Urothelium cell line (cell line): ENCODE measurements around the gene UBE2V1.
"Not testable (repeated sequence)": the region's sequence is repeated elsewhere in the genome, so short reads cannot be mapped to it uniquely, and the experiment has no call there.

Source experiments
- DNase-seq: peaks from one replicate; pipeline ENCODE4 v3.0.0; 2011; ENCODE audit warnings: low spot score, mixed read lengths
- FAIRE-seq: peaks from 2 replicates; lab custom pipeline; 2011; peaks lifted over from hg19 to GRCh38; lab: Jason Lieb, UNC

Gene UBE2V1

DNA sequence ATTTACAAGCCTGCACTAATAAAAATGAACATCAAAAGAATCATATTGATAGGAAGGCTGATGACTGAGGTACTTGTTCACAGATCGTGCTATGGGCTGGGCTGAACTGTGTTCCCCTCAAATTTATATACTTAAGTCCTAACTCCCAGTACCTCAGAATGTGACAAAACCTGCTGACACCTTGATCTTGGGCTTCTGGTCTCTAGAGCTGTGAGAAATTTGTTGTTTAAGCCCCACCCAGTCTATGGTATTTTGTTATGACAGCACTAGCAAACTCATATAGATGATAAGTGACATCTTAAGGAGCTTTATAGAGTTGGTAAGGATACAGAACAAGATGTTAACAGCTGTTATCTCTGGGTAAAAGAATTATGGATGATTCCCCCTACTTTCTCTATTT, 13.8 kb downstream of the UBE2V1 start:
- DNase-seq, result no peak
- FAIRE-seq, result no peak

DNA sequence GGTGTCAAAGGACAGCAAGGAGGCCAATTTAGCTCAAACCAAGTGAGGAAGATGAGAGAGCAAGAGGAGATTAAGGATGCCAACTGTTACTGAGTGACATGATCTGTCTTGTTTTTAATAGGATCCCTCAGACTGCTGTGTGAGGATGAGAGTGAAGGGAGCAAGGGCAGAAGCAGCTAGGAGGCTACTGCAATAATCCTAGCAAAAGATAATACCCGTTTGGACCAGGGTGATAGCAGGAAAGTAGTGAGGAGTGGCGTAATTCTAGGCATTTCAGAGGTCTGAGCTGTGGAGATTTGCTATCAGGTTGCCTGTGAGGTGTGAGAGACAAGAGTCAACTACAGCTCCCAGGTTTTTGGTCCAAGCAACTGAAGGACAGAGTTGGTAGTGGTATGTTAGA, 14.7 kb downstream of the UBE2V1 start:
- DNase-seq, result no peak
- FAIRE-seq, result no peak

DNA sequence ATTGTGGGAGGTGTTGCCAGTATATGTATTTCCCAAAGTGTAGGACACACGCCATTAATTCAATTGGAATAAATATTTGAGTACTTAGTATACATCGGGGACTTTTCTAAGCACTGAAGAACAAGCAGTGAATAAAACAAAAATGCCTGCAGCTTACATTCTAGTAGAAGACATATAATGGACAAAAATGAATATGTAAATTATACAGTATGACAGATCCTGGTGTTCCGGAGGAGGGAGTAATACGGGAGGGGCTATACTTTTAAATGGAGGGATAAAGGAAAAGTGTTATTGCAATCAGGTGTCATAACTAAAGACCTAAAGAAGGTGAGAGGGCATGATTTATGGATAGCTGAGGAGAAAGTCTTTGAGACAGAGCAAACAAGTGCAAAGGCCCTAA, 15.1 kb downstream of the UBE2V1 start:
- no peak for DNase-seq
- no peak for FAIRE-seq

DNA sequence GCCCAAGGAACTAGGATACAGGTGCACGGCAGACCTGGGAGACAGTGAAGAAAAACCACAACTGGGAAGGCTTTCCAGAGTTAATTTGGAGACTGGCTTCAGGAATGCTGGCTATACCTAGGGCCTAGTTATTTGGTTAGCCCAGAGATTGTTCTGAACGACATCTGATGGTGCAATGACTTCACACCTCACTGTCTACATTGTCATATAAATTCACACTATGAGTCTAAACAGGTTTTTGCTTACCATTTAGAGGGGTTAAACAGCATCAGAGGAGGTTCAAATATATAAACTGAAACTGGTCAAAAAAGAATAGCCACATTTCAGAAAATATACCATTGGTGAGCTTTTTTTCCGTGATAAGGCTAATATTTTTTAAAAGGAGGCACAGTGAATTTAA, 16.7 kb downstream of the UBE2V1 start:
- no peak for DNase-seq

DNA sequence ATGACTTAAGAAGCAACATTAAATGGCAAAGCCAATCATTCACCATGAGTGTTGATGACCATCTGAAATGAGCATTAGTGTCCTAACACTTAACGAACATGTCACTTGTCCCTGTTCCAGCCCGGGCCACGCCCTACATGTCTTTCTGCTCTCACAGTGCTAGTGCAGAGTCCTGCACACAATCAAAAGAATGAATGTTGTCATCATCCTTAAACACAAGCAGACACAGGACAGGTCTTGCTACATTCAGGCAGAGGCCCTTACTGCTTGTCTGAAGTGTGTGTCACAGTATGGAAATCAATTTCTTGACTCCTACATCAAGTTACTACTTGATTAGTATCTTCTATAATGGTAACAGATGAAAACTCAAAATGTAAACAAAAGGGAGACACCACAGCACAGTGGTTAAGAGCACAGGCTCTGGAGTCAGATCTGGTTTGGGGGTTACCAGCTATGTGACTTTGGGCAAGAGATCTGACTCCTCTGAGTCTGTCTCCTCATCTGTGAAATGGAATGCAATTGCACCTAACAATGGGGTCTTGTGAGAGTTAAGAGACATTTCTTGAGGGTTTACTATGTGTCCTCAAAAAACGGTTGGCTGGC, 17.4 kb downstream of the UBE2V1 start:
- DNase-seq (no peak), FAIRE-seq (no peak)

More for the DNA sequence above, 16.7 kb downstream of the UBE2V1 start:
- no peak for FAIRE-seq

DNA sequence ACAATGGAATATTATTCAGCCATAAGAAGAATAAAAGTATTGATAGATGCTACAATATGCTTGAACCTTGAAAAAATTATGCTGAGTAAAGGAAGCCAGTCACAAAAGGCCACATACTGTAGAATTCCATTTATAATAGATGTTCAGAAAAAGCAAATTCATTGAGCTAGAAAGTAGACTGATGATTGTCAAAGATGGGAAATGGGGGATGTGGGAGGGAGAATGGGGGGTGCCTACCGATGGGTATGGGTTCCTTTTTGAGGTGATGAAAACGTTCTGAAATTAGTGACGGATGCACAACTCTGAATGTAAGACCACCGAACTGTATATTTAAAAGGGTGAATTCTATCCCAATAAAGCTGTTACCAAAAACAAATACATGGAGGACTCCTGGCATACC, 18.4 kb downstream of the UBE2V1 start:
- DNase-seq (no peak), FAIRE-seq (no peak)

DNA sequence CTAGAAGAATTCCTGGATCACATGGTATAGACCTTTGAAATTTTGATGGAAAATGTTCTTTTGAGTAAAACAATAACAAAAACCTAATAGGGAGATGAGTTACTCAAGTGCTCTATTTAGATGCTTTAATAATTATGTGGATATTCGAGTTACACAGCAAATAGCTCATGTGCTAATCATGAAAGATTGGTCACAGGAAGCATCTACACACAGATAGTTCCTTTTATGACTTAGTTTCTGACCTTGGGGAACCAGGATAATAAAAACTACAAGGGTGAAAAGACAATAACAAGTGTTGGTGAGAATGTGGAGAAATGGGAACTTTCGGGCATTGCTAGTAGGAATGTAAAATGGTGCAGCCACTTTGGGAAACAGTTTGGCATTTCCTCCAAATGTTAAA, 19.7 kb downstream of the UBE2V1 start:
- no peak for FAIRE-seq
- no peak for DNase-seq

DNA sequence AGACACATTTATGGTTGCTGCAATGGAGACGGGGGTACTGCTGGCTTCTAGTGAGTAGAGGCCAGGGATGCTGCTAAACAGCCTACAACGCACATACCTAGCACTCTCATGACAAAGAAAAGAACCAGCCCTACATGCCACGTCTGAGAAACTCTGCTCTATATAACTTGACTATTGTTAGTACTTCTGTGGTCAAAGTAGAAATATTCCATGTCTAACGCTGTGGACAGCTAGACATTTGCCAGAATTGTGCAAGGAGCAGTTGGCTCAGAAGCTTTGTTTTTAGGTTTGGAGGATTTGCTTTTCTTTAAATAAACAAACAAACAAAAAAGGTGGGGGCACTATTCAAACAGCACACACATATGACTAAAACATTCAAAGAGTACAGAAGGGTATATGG, 20.5 kb downstream of the UBE2V1 start:
- FAIRE-seq, result no peak
- DNase-seq, result no peak

DNA sequence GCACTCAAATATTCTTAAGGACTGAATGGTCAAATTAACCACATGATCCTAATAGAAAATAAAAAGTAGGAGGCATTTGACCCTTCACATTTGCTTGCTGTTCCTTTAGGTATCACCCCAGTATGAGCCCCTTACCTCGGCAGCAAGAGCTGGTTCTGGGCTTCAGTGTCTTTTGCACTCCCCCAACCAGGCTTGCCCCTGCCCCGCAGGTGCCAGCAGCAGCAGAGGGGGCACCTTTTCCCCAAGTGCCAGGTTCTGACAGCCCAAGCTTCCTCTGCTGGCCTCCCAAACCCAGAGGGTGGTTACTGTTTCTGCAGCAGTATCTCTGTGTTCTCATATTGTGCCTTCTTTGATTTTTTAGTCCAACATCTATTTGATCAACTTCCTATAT, 23.2 kb downstream of the UBE2V1 start:
- FAIRE-seq (no peak), DNase-seq (no peak)

DNA sequence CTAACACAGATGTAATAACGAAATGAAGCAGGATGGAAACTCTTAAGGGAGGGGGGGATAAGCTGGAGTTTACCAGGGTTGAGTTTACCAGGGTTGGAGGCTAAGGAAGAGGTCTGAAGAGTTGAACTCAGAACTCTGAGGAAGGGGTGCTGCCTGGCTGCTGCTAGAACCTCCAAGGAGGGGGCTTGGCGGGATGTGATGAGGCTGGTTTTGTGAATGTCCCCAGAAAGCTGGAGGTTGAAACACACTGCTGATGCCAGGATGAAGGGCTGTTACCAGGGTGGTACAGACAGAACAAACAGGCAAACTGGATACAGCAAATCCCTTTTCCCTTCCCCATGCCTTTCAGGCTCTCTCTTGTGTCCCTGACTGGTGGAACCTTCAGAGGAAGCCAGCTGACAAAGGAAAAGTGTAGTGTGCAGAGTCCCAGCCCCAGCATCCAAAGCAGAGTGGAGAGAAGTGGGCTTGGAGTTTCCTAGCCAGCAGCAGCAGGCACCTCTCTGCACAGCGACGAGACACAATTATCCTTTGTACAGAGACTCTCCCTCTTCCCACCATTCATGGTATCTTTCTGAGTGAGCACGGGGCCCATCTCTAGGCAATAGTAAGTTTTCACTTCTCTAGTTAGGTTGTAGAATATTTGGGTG, 23.7 kb downstream of the UBE2V1 start:
- no peak for FAIRE-seq

DNA sequence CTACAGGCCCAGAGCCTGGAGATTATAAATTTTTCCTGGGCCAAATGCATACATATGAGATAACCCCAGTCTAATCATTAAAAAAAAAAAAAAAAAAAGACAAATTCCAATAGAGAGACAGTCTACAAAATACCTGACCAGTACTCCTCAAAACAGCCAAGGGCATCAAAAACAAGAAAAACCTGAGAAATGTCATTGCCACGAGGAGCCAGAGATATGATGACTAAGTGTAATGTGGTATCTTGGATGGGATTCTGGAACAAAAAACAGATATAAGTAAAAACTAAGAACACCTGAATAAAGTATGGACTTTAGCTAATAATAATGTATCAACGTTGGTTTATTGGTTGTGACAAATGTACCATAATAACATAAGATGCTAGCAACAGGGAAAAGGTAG, 24.9 kb downstream of the UBE2V1 start:
- FAIRE-seq (no peak), DNase-seq (no peak)

More for the DNA sequence above, 23.7 kb downstream of the UBE2V1 start:
- no peak for DNase-seq

DNA sequence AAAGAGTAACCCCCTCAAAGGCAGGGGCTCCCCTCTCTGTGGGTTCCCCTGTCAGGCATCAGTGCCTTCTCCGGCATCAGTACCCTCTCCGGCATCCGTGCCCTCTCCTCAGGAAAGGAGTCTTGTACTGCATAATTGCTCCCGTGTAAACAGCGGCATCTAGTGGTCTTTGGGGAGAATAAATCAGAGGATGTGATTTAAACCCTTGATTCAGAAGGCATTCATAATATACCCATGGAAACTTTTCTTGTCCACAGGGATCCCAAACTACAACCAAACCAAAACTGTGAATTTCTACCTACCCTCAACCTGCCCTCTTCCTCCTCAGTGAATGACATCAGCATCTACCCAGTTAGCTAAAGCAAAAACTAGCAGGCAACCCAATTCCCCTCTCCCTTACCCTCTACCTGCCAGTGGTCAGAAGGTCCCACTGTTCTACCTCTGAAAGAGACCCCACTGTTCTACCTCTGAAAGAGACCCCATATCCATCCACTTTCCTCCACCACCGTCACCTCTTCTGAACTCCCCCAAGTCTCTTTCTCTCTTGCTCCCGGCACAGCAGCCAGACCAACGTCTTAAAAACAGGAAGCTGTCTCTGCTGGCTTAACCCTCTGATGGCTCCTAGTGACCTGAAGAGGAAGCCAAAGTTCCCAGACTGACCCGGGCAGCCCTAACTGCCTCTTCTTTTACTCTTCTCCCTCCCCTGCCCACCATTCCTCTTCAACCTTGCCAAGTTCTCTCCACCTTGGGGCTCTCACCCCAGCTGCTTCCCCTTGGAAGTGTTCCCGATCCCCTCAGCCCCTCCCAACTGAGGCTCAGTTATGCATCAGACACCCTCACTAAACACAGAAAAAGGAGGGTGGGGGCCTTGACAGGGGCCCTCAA, 27.2 kb downstream of the UBE2V1 start:
- DNase-seq (peak; percentile 82), FAIRE-seq (no peak)

DNA sequence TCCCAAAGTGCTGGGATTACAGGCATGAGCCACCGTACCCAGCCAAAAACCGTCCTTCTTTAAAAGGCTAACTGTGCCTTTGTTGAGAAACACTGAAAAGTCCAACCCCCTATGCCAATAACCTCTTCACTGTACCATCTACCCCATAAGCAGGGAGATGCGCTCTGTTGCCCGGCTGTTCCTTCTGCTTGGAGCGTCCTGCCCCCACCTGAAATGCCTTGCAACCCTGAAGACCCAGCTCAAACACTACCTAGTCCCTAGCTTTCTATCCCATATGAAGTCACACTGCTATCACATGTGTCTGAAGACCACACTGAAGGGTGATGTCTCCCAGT, 27.8 kb downstream of the UBE2V1 start:
- DNase-seq, result no peak
- FAIRE-seq, result no peak

DNA sequence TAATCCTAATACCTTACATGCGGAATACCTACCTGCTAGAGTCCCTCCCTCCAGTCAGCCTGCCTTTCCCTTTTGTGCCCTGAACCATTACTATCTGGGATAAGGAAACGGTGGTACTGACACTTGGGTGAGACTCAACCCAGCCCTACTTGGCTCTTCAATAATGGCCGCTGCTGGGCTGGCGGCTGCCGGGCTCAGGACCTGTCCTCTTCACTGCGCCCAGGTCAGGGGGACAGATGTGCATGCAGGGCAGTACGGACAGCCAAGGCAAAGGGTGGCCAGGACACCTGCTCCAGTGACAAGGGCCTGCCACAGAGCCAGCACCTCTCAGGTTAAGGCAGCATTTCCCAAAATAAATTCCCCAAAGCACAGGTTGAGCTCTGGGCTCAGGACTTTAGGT, 29.9 kb downstream of the UBE2V1 start:
- no peak for FAIRE-seq
- DNase-seq, result no peak

DNA sequence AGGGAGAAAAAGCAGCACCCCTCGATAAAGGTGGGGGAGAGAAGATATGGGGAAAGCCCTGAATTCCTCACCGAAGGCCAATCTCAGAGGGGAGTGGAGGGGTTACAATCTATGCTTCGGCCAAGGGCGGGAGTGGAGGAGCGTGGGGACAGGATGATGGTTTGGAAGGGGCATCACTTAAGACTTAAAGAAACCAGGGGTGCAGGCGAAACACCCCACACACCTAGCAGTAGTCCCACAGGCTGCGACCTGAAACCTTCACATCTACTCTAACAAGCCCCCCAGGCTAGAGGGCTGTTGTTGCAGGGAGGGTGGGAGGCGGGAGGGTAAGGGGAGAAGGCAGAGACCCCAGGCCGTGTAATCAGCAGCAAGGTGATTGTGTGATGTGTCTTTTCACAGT, 30.9 kb downstream of the UBE2V1 start:
- DNase-seq, FAIRE-seq: not testable (repeated sequence)

DNA sequence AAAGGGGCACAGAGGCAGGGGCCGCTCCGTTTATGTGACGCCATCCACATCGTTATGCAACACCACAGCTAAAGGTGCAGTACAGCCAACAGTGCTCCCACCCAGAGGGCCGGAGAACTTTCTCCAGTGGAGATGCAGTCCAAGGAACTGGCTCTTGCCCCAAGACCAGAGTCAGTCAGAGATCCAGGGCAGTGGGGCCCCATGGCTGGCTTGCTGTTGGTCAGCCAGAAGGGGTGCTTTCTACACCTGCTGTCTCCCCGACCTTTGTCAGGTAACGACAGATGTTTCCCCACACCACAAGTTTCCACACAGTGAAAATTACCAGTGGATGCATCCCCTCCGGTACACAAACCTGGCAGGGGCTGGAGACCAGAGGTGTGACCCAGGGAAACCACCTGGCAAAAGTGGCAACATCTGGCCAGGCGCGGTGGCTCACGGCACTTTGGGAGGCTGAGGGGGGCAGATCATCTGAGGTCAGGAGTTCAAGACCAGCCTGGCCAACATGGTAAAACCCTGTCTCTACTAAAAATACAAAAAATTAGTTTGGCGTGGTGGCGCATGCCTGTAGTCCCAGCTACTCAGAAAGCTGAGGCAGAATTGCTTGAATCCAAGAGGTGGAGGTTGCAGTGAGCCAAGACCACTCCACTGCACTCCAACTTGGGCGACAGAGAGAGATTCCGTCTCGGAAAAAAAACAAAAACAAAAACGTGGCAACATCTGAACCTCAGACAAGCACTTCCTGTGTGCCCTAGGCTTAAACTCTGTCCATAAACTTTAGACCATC, 34.9 kb downstream of the UBE2V1 start:
- FAIRE-seq (no peak), DNase-seq (no peak)

DNA sequence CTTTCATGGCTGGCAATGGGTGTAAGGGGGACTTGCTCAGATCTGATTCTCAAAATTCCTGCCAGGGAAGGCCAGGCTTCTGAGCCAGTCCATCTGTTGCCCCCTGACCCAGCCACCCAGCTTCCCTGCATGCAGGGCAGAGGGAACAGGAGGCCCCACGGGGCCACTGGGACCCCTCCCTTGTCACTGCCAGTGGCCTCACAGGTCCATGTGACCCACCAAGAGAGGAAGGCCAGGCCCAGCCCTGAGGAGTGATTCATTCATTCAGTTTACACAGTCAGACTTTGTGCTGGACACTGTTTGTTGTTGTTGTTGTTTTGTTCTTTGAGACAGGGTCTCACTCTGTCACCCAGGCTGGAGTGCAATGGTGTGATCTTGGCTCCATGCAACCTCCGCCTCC, 39.5 kb downstream of the UBE2V1 start:
- no peak for DNase-seq
- FAIRE-seq, result no peak

DNA sequence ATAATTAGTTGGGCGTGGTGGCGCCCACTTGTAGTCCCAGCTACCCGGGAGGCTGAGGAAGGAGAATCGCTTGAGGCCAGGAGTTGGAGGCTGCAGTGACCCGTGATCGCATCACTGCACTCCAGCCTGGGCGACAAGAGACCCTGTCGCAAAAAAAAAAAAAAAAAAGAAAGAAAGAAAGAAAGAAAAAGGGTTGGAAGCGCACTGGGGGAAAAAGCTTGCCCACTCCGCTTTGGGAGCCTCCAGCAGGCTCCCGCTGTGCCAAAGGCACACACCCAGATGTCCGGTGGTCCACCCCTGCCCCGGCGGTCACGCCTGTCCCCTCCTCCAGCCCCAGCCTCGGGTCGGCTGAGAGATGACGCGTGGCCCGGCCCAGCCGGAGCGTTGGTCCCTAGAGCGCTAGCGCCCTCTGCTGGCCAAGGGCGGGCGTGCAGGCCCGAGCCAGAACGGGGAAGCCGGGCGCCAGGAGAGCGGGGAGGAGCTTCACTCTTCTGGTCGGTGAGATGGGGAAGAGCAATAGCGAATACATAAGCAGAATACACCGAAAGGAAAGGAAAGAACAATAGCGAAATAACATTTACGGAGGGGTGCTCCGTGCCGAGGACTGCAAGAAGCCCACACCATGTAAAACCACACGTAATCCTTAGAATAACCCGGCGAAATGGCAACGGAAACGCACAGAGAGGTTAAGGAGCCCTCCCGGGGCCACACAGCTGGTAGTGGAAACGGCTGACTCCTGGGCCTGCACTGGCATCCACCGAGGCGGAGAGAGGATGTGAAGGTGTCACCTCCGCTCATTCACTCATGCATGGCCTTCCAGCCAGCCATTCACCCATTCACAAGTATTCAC, 41.7 kb downstream of the UBE2V1 start:
- DNase-seq (peak; percentile 99), FAIRE-seq (peak; percentile 81)

DNA sequence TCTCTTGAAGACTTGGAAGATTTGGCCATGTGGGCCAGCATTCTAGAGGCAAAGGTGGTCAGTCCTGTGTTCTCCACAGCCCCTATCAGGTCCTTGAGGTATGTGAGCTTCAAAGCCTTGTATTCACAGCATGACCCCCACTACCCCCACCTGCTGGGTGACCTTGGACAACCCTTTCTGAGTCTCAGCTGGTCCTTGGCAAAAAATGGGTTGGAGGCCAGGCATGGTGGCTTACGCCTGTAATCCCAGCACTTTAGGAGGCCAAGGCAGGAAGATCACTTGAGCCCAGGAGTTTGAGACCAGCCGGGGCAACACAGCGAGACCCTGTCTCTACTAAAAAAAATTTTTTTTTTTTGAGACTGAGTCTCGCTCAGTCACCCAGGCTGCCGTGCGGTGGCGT, 42.6 kb downstream of the UBE2V1 start:
- FAIRE-seq, result no peak
- DNase-seq, result no peak

DNA sequence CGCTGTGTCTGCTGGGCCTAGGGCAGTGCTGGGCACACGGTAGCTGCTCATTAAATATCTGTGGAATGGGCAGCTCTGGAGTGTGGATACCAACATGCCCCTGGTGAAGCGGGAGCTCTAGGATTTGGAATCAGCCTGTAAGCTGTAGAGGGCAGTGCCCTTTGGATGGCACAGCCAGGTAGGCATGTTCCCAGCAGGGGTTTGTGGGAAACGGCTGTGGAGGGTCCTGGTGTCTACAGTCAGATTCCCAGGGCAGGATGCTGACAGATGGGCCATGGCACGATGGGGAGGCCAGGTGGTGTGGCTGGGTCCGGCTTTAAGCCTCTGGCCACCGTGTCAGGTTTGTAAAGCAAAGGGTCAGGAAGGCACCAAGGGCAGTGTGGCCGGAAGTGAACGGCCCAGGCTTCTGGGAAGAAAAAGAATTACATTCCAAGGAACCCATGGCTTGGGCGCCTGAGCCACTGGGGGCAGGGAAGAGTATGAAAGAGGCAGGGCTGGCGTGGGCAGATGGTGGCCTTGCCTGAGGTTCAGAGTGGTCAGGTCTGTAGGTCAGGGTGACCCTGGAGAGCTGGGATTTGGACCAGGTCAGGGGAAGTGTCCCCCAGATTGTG, 44.8 kb downstream of the UBE2V1 start:
- DNase-seq, result no peak
- no peak for FAIRE-seq
